SU-DHL-6 (cell line): ENCODE data around the gene ATRN.

Experiments used
- CTCF ChIP-seq: fragments of 200-600 bp; sonication (generic); IDR thresholded peaks from one replicate; pipeline ENCODE4 v1.5.1; 2017; ENCODE audit warnings: antibody characterized with exemption, mild to moderate bottlenecking, low read length, moderate library complexity; ENCODE audit not compliant: insufficient read depth, poor library complexity, severe bottlenecking
- EZH2phosphoT487 ChIP-seq: fragments of 200-600 bp; sonication (generic), shearing (Covaris generic); conservative IDR thresholded peaks from 2 replicates; pipeline ENCODE4 v1.6.1; 2018; ENCODE audit warnings: mild to moderate bottlenecking, antibody characterized with exemption, low read length, moderate library complexity, mixed read lengths

DNA sequence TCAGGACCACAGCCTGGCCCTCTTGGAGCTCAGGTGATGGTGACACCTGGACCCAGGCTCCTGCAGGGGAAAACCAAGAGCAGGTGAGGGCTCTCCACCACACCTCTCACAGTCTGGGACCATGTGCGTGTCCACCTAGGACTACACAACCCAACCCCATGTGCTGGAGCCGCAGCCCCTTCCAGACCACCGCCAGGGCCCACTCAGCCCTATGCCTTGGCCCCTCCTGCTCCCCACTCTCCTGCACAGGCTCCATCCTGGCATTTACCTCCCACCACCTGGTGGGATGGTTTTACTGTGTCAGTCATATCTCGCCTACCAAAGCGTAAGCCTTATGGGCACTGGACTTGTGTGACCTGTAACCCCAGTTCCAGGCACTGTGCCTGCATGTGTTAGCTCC lies 224.0 kb downstream of the ATRN start:
- TF ChIP-seq CTCF: no peak
- no peak for TF ChIP-seq EZH2phosphoT487
